GM19397 (cell line): ENCODE results near the gene GUCA2A.

Source experiments
- ATAC-seq: cut with Tn5 transposase; IDR thresholded peaks from one replicate; pipeline ENCODE4 v1.9.1; 2021; ENCODE audit warnings: mild to moderate bottlenecking, moderate library complexity; ENCODE audit not compliant: unreplicated experiment

Gene GUCA2A

DNA sequence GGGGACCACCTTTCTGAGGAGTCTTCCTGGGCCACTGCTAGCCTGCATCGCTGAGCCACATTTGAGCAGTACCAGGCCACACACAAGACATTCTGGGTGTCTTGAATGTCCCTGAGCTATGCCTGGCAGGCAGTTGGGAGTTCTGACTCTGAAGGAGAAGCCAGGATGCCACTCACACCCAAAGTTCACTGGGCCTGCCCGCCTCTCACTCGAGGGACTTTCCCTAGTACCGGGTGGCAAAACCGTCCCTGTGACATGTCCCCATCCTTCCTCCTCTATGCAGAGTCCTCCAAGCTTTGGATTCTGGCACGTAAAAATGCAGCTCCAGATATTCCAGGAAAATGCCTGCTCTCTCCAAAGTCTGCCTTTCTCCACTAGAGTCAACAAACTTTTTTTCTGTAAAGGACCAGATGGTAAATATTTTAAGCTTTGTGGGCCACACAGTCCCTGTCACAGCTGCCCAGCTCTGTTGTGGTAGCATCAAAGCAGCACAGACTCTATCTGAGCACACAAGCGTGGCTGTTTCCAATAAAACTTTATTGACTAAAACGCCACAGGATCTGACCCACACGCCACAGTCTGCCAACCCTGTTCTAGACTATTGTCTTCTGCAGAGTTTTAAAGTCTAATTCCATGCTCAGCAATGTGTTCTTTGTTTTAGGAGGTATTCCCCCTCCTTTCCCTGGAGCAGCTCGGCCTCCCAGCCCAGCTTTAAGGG is 30.6 kb downstream of the GUCA2A start:
- no peak for ATAC-seq

GRCh38 chr1:42133390-42133789 is 31.2 kb downstream of the GUCA2A start:
- ATAC-seq: no peak

GRCh38 chr1:42130061-42130660 is 34.4 kb downstream of the GUCA2A start:
- ATAC-seq: no peak

DNA sequence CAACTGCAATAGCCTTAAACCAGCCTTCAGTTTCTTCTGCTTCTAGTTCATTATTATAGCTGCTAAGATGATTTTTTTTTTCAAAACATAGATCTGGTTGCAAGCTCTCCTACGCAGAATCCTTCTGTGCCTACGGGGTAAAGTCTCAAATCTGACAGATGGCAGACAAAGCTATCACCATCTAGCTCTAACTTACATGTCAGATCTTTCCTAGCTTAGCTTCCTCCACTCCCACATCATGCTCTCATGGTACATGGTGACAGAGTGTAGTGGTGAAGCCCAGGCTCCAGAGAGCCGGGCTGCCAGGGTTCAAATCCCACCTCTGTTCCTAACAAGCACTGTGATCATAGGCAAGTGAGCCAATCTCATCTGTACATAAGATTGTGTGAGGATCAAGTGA is 35.6 kb downstream of the GUCA2A start:
- ATAC-seq: no peak

DNA sequence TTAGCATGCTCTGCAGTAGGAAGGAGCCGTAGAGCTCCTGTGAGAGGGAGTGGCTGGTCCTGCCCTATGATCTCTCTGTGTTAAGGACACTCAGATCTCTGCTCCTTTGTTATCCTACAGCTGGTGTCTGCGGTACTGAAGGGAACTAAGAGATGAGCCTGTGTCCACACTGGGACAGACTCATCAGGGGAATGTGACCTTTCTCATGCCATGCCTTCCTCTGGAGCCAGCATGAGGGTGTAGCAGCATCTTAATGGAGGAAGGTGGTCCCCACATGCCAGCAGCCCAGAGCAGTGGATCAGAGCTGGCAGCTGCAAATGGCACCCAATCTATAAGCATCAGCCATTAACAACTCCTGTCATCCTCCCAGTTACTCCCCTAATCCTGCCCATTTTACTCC is 36.0 kb downstream of the GUCA2A start:
- ATAC-seq: no peak

DNA sequence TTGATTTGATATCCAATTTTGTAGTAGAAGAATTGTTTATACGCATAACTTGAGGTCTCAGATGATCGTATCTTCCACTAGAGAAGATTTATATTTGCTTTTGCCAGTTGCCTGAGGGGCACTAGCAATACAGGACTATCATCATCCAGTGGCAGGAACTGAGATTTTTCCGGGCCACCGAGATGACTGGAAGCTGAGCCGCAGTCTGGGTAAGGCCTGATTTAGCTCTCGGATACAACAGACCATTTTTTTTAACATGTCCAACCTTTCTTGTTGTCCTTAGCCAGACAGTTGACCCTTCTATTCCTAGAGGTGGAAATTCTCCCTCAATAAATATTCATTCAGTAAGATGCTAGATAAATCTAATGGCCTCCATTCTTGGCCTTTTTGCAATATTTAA is 36.8 kb downstream of the GUCA2A start:
- no peak for ATAC-seq

- ATAC-seq: no peak
Measured at GRCh38 chr1:42125552-42125951, 39.0 kb downstream of the GUCA2A start.

DNA sequence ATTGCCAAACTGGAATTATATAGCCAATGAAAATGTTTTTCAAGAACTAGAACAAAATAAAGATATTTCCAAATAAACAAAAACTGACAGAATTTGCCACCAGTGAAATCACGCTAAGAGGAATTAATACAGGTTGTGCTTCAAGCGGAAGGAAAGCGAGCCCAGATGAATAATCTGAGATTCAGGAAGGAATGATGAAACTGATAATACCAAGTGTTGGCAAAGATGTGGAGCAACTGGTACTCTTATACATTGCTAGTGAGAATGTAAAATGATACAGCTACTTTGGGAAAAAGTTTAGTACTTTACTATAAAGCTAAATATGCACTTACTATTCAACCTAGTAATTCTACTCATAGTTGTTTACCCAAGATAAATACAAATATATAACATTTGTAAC is 42.1 kb downstream of the GUCA2A start:
- ATAC-seq: no peak

DNA sequence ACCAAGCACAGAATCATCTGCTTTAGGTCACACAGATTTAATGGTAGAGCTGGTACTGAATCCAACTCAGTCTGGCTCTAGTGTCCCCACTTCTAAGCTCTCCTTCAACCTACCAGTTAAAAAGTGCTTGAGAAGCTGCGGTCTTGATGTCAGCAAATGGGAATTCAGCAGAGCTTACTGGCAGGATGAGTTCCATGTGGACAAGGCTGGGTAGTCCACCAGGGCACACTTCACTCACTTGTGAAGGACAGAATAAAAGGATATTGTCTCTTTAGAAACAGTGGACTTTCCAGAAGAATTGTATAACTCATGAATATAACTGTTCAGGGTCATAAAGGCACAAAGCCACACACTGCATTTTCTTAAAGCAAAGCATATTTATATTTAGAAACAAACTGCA is 46.4 kb downstream of the GUCA2A start:
- ATAC-seq: no peak

GRCh38 chr1:42117214-42117613 is 47.3 kb downstream of the GUCA2A start:
- ATAC-seq: no peak

- no peak for ATAC-seq
Measured at GRCh38 chr1:42114229-42114628, 50.3 kb downstream of the GUCA2A start.
